D721Med (cell line): ENCODE measurements around the gene TJP3.

Source experiments
- DNase-seq: peaks from one replicate; pipeline ENCODE4 v3.0.0; 2011; ENCODE audit warnings: low spot score; ENCODE audit not compliant: insufficient read length
- FAIRE-seq: peaks from 2 replicates; lab custom pipeline; 2011; peaks lifted over from hg19 to GRCh38; lab: Jason Lieb, UNC
- TF ChIP-seq, protein P1 (sequence below): IDR thresholded peaks from 2 replicates; pipeline ENCODE4 v1.5.1; 2012; ENCODE audit warnings: mild to moderate bottlenecking, control low read depth; ENCODE audit not compliant: insufficient read depth; ENCODE audit errors: missing control alignments

Gene TJP3

DNA sequence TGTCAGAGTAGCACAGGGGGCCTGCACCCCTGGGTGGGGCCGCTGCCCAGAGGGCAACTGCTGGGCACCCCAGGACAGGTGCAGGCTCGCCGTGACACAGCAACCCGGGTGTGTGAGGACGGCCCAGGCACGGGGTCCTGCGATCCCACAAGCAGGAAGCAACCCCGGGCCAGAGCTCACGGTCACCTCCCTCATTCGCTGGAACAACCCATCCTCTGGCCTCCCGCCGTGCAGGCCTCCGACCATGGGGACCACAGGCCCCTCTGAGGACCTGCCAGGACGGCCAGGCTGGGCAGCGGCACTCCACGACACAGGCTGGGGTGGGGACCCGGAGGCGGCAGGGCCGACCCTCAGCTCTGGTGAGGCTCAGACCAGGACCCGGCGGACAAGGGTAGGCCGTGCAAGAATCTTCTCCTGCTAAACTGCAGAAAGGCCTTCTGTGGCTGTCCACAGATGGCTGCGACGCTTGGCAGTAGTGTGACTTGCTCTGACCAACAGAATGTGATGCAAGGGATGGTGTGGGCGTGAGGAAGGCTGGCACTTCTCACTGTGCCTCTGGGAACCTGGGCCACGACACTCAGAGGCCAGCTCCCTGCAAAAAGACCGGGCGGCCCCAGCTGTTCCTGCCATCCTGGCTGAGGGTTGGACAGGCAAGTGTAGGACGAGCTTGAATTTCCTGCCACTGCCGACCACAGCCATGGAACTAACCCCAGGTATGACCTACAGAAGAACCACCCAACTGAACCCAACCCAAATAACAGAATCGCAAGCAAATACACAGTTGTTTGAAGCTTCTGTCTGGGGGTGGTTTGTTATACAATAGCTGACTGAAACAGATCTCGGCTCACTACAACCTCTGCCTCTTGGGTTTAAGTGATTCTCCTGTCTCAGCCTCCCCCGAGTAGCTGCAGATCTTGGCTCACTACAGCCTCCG lies 34.4 kb upstream of the TJP3 start:
- TF ChIP-seq, protein P1, sequence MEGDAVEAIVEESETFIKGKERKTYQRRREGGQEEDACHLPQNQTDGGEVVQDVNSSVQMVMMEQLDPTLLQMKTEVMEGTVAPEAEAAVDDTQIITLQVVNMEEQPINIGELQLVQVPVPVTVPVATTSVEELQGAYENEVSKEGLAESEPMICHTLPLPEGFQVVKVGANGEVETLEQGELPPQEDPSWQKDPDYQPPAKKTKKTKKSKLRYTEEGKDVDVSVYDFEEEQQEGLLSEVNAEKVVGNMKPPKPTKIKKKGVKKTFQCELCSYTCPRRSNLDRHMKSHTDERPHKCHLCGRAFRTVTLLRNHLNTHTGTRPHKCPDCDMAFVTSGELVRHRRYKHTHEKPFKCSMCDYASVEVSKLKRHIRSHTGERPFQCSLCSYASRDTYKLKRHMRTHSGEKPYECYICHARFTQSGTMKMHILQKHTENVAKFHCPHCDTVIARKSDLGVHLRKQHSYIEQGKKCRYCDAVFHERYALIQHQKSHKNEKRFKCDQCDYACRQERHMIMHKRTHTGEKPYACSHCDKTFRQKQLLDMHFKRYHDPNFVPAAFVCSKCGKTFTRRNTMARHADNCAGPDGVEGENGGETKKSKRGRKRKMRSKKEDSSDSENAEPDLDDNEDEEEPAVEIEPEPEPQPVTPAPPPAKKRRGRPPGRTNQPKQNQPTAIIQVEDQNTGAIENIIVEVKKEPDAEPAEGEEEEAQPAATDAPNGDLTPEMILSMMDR: no peak
- FAIRE-seq (no peak), DNase-seq (no peak)

DNA sequence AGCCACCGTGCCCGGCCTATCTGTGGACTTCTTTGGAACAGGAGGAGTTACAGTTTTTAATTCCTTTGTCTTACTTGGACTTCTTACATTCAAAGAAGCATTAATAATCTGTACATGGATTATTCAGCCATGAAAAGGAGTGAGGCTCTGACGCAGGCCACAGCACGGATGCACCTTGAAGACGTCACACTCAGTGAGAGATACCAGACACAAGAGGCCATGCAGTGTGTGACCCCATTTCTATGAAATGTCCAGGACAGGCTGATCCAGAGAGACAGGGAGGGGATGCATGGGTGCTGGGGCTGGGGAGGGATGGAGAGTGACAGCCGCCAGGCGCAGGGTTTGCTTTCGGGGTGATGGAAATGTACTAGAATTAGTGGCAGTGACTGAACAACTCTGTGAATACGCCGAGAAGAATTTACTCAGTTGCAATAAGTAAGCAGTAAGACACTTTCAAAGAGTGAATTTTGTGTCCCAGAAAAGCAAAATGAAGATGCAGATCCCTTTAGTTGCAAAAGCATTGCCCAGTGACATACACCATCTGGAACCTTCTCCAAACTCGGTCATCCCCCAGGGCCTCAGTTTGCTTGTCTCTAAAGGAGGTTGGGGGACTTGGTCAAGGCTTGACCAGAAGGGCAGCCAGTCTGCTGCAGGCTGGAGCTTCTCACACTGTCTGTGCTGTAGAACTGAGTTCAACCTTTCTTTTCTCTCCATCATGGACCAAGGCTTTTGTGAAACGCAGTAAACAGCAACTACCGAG lies 33.2 kb upstream of the TJP3 start:
- TF ChIP-seq, protein P1: no peak
- no peak for FAIRE-seq
- no peak for DNase-seq

DNA sequence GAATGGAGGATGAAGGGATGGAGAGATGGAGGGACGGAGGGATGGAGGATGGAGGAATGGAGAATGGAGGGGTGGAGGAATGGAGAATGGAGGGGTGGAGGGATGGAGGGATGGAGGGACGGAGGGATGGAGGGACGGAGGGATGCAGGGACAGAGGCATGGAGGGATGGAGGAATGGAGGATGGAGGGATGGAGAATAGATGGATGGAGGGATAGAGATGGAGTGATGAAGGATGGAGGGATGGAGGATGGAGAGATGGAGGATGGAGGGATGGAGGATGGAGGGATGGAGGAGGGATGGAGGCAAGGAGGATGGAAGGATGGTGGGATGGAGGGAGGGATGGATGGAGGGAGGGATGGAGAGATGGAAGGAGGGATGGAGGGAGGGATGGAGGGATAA lies 30.0 kb upstream of the TJP3 start:
- DNase-seq (no peak), FAIRE-seq (no peak)
- TF ChIP-seq, protein P1: no peak

DNA sequence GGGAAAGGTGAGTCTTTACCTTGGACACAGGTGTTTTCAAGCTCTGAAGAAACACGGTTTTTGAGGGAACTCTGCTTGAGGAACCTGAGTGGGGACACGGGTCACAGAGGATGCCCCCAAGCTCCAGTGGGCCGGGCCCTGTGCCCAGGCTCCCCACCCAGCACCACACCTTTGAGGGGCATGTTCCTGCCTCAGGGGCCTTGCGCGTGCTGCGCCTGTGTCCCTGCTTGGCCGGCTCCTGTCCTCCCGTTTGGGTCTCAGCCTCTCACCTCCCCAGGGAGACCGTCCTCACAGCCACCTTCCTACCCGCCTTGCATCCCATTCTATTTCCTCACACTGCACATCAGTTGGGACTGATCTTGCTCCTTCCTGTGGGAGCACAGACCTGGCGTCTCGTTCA lies 29.0 kb upstream of the TJP3 start:
- DNase-seq (no peak), FAIRE-seq (no peak)
- TF ChIP-seq, protein P1: no peak

DNA sequence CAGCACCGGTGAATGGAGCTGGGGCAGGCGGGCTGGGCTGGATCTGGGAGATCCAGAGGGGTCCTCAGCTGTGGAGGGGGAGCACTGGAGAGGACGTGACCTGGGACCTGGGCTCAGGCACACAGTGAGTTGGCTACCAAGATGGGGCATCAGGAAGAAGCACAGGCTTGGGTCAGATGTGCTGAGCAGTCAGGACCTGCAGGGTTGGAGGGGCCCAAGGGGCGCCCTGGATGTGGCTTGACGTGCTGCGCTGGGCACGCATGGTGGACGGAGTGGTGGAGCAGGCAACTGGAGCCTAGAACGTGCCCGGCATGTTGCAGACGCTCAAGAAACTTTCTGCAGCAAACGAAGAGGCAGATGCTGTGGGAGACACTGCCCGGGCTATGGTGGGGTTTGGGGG lies 28.6 kb upstream of the TJP3 start:
- no peak for FAIRE-seq
- TF ChIP-seq, protein P1: no peak
- DNase-seq: no peak

DNA sequence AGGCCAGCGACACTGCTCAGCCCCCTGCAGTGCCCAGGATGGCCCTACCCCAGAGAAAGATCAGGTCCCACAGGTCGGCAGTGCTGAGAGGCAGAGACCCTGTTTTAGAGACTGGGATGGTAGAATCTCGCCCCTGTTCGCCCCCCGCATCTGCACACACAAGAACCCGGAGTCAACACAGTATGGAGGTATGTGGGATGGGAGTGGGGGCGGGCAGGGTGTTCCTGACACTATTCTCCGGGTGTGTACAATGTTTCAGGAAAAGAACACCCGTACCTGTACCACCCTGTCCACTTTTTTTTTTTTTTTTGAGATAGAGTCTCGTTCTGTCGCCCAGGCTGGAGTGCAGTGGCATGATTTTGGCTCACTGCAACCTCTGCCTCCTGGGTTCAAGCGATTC lies 27.2 kb upstream of the TJP3 start:
- TF ChIP-seq, protein P1: no peak
- DNase-seq (no peak), FAIRE-seq (no peak)
